MG63 (cell line): Measurements from ENCODE around the gene TMEM47. TPM values are rescaled to one million over a fixed set of nuclear protein-coding genes. Genes with fewer than 3 reads are reported as not detected.

Experiments used
- DNase-seq: peaks from one replicate; pipeline ENCODE4 v3.0.0-alpha.2; 2020
- H3K27me3 ChIP-seq: fragments of 250-450 bp; sonication (Bioruptor Pico); 2 replicates; pipeline ENCODE4 v1.5.1; 2020; ENCODE audit warnings: mild to moderate bottlenecking, moderate library complexity
- H3K36me3 ChIP-seq: fragments of 250-450 bp; sonication (Bioruptor Pico); 2 replicates; pipeline ENCODE4 v1.5.1; 2020; ENCODE audit warnings: mild to moderate bottlenecking, moderate library complexity
- H3K4me3 ChIP-seq: fragments of 250-450 bp; sonication (Bioruptor Pico); 2 replicates; pipeline ENCODE4 v1.5.1; 2020; ENCODE audit warnings: mild to moderate bottlenecking, moderate library complexity
- H3K9me3 ChIP-seq: fragments of 250-450 bp; sonication (Bioruptor Pico); 2 replicates; pipeline ENCODE4 v1.5.1; 2020; ENCODE audit warnings: mild to moderate bottlenecking, moderate library complexity
- total RNA-seq: library from RNA; depleted of rRNA; stranded (reverse); fragments of >200 nt; shearing (Covaris generic); gene quantifications from 2 replicates; pipeline ENCODE4 v1.2.3, GENCODE V29; 2014; ENCODE audit warnings: low replicate concordance; rRNA removed

The TMEM47 gene
- 4.3 and 5.7 TPM in 2 replicates for total RNA-seq

DNA sequence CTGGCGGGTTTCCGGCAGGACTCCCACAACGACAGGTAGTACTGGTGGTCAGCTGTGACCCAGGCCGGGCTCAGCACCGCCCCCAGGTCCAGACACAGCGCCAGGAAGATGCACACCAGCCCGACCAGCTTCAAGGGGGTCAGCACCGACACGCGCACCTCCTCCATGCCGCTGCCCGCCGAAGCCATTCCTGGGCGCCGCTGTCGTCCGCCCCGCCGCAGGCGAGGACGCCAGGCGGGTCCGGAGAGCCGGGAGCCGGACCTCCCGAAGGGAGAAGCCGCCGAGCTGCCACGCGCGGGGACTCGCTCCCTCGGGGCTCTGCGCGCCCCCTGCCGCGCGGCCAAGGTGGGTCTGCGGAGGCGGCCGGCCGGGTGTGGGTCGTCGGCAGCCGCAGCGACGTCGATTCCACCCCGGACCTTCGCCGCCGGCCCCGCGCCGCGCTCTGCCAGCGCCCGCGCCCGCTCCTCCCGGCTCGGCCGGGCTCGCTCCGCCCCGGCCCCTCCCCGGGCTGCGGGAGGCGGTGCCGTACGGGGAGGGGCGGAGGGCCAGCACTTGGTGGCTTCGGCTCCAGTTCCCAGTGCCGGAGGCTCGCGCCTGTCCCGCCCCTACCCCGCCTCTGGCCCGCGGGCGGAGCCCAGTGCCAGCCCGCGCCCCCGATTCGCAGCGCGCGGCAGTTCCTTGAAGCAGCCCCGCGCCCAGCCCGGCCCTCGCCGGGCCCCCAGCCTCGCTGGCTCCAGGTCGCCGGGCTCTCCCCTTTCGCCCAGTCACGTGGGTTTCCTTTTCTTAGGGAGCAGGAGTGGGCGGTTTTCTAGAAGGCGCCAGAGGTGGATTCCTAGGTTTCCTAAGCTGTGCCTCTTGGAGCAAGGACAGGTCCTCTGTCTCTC is at the start of gene TMEM47:
Gene TMEM47, minus strand, starts transcription at position 444 of the 884 bp plus-strand sequence. Its CDS starts 256 bp downstream, at position 188.
- Histone ChIP-seq H3K36me3 (no peaks in the 10 kb centered on the region), H3K4me3 (peak within 1 kb of the TSS; percentile 58), H3K27me3 (no peaks in the 10 kb centered on the region), H3K9me3 (no peaks in the 10 kb centered on the region)
- peak; percentile 77 for DNase-seq

DNA sequence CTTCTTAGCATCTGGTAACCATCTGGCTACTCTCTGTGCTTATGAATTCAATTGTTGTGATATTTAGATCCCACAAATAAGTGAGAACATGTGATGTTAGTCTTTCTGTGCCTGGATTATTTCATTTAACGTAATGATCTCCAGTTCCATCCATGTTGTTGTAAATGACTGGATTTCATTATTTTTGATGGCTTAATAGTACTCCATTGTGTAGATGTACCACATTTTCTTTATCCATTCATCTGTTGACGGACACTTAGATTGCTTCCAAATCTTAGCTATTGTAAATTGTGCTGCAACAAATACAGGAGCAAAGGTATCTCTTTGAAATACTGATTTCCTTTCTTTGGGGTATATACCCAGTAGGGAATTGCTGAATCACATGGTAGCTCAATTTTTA is 30.0 kb upstream of the TMEM47 start:
- Histone ChIP-seq H3K4me3 (no peak overlapping the region), H3K9me3 (no peaks in the 10 kb centered on the region), H3K27me3 (no peaks in the 10 kb centered on the region), H3K36me3 (no peaks in the 10 kb centered on the region)
- no peak for DNase-seq

DNA sequence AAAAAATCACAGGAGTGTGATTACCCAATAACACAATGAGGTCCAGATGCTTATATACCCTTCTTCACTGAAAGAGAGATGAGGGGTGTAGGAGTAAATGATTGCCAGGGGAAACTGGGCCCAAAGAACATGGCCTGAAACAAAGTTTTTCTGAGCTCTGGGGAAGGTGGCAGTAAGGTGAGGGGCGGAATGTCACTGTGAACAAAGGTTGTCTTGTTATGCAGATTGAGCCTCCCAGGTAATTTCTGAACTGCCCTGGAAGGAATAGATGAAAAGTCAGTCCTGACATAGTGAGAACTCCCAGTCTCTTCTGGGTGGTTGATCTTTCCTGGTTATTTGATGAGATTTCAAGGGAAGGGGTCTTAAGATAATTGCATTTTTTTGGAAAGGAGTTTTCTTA is 2.5 kb upstream of the TMEM47 start:
- Histone ChIP-seq H3K9me3 (no peaks in the 10 kb centered on the region), H3K27me3 (no peaks in the 10 kb centered on the region), H3K36me3 (no peaks in the 10 kb centered on the region), H3K4me3 (no peak overlapping the region)
- no peak for DNase-seq

DNA sequence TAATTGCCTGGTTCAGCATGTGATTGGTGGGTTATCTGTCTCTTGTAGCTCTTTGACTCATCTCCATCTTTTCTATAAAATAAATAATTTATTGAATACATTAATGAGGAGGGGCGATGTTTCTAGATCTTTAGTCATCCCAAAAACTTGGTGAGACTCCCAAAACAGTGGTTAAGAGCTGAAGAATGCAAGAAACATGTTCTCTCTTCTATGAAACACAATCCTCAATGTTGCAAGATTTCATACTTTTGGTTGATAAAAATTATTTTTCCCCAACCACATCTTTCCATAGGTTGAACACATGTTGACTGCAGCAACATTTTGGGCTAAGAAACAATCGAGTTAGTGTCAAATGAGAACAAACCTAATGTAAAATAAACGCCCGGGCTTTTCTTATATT is 1.2 kb upstream of the TMEM47 start:
- no peak for DNase-seq
- H3K9me3 ChIP-seq: no peaks in the 10 kb centered on the region

DNA sequence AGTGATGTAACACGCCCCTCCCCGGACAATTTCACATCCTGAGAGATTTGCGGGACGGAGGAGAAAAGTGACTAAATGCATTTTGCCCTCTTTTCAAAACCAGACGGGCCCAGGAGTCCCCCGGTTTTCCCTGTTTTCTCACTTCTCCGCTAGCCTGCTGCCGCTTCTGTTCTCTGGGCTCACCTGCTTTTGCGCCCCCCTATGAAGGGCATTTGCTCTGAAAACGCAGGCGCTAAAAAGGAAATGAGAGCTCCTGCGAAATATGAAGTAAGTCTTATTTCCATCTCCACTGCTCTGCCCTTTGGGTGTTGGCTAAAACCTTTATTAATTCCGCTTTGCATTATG is 613 bp upstream of the TMEM47 start:
- no peak for DNase-seq
- Histone ChIP-seq H3K9me3 (no peaks in the 10 kb centered on the region), H3K4me3 (peak overlapping the region; percentile 58), H3K27me3 (no peaks in the 10 kb centered on the region), H3K36me3 (no peaks in the 10 kb centered on the region)

More for the DNA sequence above, 1.2 kb upstream of the TMEM47 start:
- Histone ChIP-seq H3K27me3 (no peaks in the 10 kb centered on the region), H3K36me3 (no peaks in the 10 kb centered on the region), H3K4me3 (no peak overlapping the region)

DNA sequence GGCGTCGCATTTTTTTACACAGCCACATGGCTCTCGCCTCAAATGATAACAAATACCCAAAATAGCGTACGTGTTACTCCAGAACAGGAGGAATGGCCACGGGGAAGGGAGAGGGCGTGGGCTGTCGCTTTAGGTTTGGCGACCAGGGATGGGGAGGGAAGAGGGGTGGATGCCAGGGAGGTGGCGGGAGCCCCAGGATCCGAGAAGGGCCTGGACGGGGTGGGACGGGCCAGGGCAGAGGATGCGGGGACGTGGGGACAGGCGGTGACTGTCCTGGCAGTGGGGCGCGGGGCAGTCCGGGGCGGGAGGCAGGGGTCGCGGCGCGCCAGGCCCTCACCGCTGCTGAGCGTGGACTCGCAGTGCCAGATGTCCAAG is 631 bp downstream of the TMEM47 start:
- Histone ChIP-seq H3K36me3 (no peaks in the 10 kb centered on the region), H3K9me3 (no peaks in the 10 kb centered on the region), H3K4me3 (peak overlapping the region; percentile 58), H3K27me3 (no peaks in the 10 kb centered on the region)
- no peak for DNase-seq

DNA sequence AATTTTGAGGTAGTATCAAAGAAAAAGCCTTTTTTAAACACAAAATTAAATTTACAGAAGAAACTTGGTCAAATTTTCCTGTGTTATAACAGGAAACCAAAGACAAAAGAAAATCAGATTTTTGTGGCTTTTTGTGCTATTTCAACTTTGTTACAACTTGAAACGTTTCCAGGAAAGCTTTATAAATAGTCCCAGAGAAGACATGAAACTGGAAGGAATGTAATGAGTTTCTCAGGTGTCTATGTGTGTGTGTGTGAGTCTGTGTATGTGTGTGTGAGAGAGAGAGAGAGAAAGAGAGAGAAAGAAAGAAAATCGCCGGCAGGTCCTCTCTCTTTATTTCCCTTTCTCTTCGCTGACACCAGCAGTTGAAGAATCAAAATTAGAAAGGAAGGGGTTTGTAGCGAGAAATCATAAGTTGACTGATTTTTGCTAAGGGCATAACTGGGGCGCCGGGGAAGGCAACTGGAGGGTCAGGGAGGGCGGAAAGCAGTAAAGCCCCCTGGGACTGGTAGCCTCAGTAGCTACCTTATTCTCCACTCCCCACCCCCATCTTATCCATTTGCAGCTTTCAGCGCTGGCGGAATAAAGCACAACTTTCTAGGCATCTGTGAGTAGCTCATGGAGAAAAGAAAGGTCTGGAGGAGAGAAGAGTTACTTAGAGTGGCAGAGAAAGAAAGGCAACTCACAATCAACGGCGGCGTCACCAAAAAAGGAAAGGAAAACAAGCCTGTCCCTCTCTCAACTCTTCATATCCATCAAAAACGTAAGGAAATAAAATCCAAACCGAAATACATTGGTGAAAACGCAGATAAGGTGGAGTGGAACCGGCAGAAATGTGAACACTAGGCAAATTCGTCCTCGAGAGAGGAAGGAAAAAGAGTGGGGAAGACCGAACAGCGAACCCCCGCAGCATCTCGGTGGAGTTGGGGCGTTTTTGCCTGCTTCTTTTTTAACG is 1.3 kb downstream of the TMEM47 start:
- no peaks in the 10 kb centered on the region for H3K36me3 ChIP-seq
- H3K4me3 ChIP-seq: peak overlapping the region; percentile 58
- DNase-seq: no peak
- no peaks in the 10 kb centered on the region for H3K9me3 ChIP-seq
- H3K27me3 ChIP-seq: no peaks in the 10 kb centered on the region

DNA sequence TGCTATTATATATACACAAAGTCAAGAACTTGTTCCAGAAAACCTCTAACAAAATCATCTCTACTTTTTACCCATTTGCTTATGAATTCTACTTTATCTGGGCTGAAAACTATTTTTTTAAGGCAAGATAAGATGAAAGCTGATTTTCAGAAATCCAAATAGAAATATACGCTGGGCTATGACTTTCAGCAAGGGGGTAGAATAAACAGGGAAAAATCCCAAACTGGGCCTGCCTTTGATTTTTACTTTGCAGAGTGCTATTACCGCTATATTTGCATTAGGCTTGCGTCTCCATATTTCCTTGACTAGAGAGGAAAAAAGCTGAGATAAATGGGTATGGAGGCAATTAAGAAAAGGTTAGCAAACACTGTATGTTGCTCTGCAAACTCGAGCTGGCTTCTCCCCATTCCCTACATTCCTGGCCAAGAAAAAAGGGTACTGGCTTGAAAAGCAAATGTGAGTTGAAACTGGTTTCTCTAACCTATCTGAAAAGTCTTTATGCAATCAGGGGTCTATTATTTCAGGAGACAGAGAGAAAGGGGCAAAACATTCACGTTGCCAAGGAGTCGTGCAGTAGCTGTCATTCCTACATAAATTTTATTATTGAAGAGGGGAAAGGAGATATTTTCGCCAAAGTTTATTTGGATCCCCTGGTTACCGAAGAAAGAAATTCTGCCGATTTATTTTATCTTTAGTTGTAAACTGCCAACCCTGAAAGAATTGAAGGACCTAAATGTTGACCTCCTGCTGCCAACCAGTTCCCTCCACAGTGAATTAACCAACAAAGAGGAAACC is 2.2 kb downstream of the TMEM47 start:
- Histone ChIP-seq H3K36me3 (no peaks in the 10 kb centered on the region), H3K9me3 (no peaks in the 10 kb centered on the region), H3K4me3 (peak overlapping the region; percentile 58), H3K27me3 (no peaks in the 10 kb centered on the region)
- DNase-seq: no peak

DNA sequence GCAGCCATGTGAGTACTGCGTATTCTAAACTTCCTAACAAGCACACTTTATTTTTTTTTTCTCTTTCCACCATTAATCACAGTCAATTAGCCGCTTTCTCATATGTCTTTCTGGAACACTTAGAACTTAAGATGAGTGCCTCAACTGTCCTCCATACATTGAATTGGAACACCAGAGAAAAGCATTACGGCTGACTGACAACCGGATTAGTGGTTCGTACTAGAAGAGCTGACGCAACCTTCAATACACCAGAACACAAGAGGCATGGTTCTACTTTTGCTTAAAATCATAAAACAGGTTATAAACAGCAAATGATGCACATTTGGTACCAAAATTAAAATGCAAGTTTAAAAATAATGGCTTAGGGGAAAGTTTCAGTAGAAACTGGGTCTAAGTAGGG is 3.3 kb downstream of the TMEM47 start:
- DNase-seq: no peak
- H3K9me3 ChIP-seq: no peaks in the 10 kb centered on the region
- H3K36me3 ChIP-seq: no peaks in the 10 kb centered on the region
- peak overlapping the region; percentile 58 for H3K4me3 ChIP-seq
- H3K27me3 ChIP-seq: no peaks in the 10 kb centered on the region

DNA sequence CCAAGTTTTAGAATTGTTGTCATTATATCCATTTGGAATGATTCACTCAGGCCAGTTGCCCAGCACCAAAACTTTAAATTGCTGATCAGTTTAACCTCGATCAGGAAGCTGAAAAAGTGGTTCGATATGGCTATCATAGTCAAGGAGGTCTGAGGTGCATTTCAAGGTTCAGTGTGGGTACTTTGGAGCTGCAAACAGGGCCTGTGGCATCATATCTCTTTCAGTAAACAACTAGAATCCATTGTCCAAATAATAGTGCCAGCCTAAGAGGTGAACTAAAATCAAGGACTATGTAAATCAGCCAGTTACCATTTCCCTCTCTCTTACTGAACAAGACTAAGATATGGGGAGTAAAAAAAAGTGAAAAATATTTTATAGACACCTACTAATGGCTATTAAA is 14.2 kb downstream of the TMEM47 start:
- Histone ChIP-seq H3K36me3 (no peaks in the 10 kb centered on the region), H3K27me3 (no peaks in the 10 kb centered on the region), H3K9me3 (no peaks in the 10 kb centered on the region), H3K4me3 (no peak overlapping the region)
- DNase-seq: no peak

DNA sequence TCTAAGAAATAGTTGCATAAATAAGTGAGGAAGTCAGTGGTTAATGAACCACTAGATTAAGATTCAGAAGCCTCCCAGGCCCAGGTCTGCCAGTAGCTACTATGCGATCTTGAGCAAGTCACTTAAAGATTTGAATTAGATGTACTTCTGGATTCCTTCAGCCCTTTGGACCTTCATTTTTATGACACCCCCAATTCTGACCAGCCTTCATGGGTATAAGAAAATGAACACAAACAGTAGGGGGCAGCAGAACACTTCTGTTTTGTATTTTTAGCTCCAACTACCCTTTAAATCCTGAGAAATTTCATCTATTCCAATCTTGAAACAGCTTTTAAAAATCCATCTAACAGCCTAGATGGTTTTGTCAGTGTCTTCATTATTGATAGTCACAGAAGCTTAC is 19.0 kb downstream of the TMEM47 start:
- Histone ChIP-seq H3K36me3 (no peaks in the 10 kb centered on the region), H3K27me3 (no peaks in the 10 kb centered on the region), H3K9me3 (no peaks in the 10 kb centered on the region), H3K4me3 (no peak overlapping the region)
- DNase-seq: no peak

DNA sequence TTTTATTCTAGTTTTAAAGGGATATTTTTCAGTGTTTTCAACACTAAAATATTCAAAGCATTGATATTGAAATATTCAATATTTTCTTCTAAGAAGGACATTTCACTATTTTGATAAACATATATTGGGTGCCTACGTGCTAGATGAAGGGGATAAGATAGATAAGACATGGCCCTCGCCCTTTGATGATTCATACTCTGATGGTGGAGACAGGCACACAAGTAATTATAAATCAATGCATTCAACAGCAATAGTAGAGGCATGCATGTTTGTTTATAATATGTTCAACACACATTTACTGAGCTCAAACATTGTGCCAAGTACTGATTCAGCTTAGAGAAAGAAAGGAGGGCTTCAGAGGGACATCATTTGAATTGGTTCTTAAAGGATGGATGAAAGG is 22.7 kb downstream of the TMEM47 start:
- Histone ChIP-seq H3K27me3 (no peaks in the 10 kb centered on the region), H3K9me3 (no peaks in the 10 kb centered on the region), H3K4me3 (no peak overlapping the region), H3K36me3 (no peaks in the 10 kb centered on the region)
- DNase-seq: no peak

DNA sequence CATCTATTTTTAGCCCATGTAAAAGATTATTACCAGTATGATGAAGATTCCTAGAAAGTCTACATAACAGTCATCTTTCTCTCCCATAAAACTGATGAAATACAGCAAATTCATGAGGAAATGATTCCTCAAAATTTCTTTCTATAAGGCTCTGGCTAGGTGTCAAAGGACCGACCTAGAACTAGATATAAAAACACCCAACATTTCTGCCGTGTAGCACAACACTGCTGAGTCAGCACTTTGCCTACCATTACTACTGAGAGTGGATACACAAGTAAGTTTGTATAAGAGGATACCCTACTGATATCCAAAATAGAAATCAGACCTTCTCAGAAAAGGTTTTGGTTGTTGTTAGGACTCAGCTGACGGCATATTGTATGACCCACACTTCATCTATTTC is 24.7 kb downstream of the TMEM47 start:
- Histone ChIP-seq H3K36me3 (no peaks in the 10 kb centered on the region), H3K9me3 (no peaks in the 10 kb centered on the region), H3K27me3 (no peaks in the 10 kb centered on the region), H3K4me3 (no peak overlapping the region)
- DNase-seq: no peak

DNA sequence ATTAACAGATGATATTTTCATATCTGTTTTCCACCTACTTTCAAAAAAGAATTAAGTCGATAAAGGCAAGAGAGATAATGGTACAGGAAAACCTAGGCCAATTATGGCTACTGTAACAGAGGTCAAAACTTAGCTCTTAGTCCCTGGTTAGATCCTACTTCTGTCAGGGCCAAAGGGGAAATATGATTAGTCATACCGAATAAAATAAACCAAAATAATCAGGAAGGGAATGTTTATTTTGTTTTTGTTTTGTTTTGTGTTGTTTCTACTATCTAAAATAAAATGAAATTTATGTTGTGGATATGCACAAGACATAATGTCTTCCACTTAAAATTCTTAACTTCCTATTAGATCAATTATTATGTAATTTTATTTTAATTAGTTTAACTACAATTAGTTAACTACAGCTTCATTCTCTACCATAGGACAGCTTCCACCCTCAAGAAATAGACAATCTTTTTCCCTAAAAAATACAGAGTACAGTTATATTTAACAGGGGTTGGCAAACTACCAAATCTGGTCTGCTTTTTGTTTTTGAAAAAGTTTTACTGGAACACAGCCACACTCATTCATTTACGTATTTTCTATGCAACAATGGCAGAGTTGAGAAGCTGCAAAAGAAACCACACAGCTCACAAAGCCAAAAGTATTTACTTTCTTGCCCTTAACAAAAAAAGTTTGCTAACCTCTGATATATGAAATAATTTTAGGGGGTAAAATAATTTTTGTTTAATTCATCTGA is 25.4 kb downstream of the TMEM47 start:
- DNase-seq: no peak
- no peaks in the 10 kb centered on the region for H3K27me3 ChIP-seq
- no peaks in the 10 kb centered on the region for H3K9me3 ChIP-seq
- H3K4me3 ChIP-seq: no peak overlapping the region
- H3K36me3 ChIP-seq: no peaks in the 10 kb centered on the region

DNA sequence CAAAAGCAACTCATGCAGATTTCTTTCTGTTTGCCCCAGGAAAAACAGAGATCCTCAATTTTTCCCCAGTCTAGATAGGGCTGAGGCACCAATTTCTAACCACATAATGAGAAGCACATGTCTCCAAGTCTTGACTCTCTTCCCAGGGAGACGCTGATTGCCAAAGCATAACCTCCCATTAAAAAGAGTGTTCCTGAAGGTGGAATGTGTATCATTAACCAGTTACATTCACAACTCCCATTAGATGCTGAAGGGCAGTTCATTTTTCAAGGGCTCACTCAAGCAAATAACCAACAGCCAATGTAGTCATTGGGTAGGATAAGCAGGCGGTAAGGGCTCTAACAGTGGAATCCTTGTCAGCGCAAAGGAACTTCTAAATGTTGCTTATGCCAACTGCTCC is 27.5 kb downstream of the TMEM47 start:
- H3K27me3 ChIP-seq: no peaks in the 10 kb centered on the region
- DNase-seq: no peak

DNA sequence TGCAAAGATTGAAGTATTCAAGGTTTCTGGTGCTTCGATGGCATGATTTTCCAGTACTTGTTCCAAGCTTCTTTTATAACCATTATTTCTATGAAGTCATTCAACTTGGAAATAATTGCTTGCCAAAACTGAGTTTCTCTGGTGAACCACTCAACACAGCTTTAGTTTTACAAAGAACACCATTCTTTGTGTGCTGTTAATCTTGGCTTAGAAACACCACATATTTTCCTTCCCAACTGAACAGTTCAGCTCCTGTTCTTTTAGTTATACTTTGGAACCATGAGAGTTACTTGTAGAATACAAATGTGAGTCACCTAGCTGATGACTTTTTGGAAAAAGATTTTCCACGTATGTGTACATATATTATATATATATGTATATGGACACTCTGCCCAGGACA is 32.7 kb downstream of the TMEM47 start:
- DNase-seq: no peak
- Histone ChIP-seq H3K9me3 (no peaks in the 10 kb centered on the region), H3K36me3 (no peaks in the 10 kb centered on the region), H3K4me3 (no peak overlapping the region), H3K27me3 (no peaks in the 10 kb centered on the region)

More for the DNA sequence above, 27.5 kb downstream of the TMEM47 start:
- no peaks in the 10 kb centered on the region for H3K36me3 ChIP-seq
- no peak overlapping the region for H3K4me3 ChIP-seq
- no peaks in the 10 kb centered on the region for H3K9me3 ChIP-seq
